A673 (cell line): ENCODE data around the gene CFAP43.

Experiments used
- EZH2 ChIP-seq: fragments of 200-600 bp; sonication (generic); IDR thresholded peaks from 2 replicates; pipeline ENCODE4 v1.6.1; 2017; ENCODE audit warnings: borderline replicate concordance, low read depth, mild to moderate bottlenecking, mixed read lengths, antibody characterized with exemption, low read length; ENCODE audit not compliant: poor library complexity, severe bottlenecking
- TF ChIP-seq, protein P1 (sequence below): fragments of 300-800, 200-600 bp; sonication (generic); conservative IDR thresholded peaks from 2 replicates; pipeline ENCODE4 v1.5.1; 2017; ENCODE audit warnings: low read depth, mild to moderate bottlenecking, antibody characterized with exemption, low read length, moderate library complexity, mixed read lengths

DNA sequence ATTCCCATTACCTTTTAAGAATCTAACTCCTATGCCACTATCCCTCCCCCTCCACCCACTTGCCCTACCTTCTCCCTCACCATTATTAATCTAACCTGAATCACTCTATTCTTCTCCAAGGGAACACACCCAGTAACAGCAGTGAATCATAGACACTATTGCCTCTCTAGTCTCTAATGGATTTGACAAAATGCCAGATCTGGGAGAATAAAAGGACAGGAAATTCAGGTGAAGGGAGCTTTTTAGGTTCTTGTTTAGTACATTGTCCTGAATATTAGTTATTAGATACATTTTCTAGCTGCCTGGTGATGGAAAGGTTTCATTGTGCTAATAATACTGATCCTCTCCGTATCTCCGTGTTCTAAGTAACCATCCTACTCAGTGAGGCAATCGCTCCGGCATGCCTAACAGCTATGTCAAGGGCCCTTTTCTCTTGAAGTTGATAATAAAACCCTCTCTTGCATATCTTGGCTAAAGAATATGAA, 114.3 kb downstream of the CFAP43 start:
- TF ChIP-seq, protein P1, sequence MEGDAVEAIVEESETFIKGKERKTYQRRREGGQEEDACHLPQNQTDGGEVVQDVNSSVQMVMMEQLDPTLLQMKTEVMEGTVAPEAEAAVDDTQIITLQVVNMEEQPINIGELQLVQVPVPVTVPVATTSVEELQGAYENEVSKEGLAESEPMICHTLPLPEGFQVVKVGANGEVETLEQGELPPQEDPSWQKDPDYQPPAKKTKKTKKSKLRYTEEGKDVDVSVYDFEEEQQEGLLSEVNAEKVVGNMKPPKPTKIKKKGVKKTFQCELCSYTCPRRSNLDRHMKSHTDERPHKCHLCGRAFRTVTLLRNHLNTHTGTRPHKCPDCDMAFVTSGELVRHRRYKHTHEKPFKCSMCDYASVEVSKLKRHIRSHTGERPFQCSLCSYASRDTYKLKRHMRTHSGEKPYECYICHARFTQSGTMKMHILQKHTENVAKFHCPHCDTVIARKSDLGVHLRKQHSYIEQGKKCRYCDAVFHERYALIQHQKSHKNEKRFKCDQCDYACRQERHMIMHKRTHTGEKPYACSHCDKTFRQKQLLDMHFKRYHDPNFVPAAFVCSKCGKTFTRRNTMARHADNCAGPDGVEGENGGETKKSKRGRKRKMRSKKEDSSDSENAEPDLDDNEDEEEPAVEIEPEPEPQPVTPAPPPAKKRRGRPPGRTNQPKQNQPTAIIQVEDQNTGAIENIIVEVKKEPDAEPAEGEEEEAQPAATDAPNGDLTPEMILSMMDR = no peak
- no peak for TF ChIP-seq EZH2
